B cell (primary cell): ENCODE measurements around the gene POF1B. TPM values are rescaled to one million over a fixed set of nuclear protein-coding genes. Genes with fewer than 3 reads are reported as not detected.

Source experiments
- ATAC-seq: fragments of 200-7000 bp; cut with Tn5 transposase; one replicate; pipeline ENCODE4 v1.10.0; 2021; ENCODE audit warnings: low read depth, mild to moderate bottlenecking, moderate number of reproducible peaks, moderate library complexity
- CTCF ChIA-PET: fragments of 350-600 bp; sonication (Branson Sonifier 250); formaldehyde crosslinking; loops from one replicate; lab custom pipeline; 2021; ENCODE audit warnings: antibody characterized with exemption, inconsistent platforms; lab: Charles Lee
- POLR2A ChIA-PET: fragments of 350-600 bp; sonication (Branson Sonifier 250); formaldehyde crosslinking; loops from one replicate; lab custom pipeline; 2021; ENCODE audit warnings: antibody characterized with exemption; lab: Charles Lee
- DNase-seq: peaks from one replicate; pipeline ENCODE4 v3.0.0; 2013
- H2AFZ ChIP-seq: 2 replicates; pipeline ENCODE4 v1.6.1; 2012; ENCODE audit warnings: mild to moderate bottlenecking, low read depth, low read length; ENCODE audit not compliant: insufficient read depth, poor library complexity, severe bottlenecking
- H3K27ac ChIP-seq, 2 donors: 1 replicate in 1 of 2; 2 replicates in 1 of 2; pipeline ENCODE4 v1.5.1; 2012 to 2013; ENCODE audit warnings: low read length in 2 of 2, mild to moderate bottlenecking in 2 of 2, moderate library complexity in 1 of 2
- H3K27me3 ChIP-seq, 4 experiments: fragments of 200-600 bp in 1 of 4; sonication (generic) in 1 of 4; replicated peaks in 1 of 4; 1 replicate in 2 of 4; 2 replicates in 2 of 4; pipeline versions ENCODE4 v1.6.1 to v1.7.0; 2013 to 2016; ENCODE audit warnings: low read length in 3 of 4, mild to moderate bottlenecking in 2 of 4, mixed read lengths in 1 of 4, moderate library complexity in 1 of 4; ENCODE audit not compliant: insufficient read depth in 4 of 4, control insufficient read depth in 3 of 4; ENCODE audit errors: control extremely low read depth in 1 of 4
- H3K36me3 ChIP-seq, 2 experiments: replicated peaks in 1 of 2; 1 replicate in 1 of 2; 2 replicates in 1 of 2; pipeline versions ENCODE4 v1.6.1 to v1.7.1; 2013; ENCODE audit warnings: low read length in 1 of 2; ENCODE audit not compliant: insufficient read depth in 2 of 2, control insufficient read depth in 1 of 2; ENCODE audit errors: control extremely low read depth in 1 of 2, extremely low read depth in 1 of 2
- H3K4me1 ChIP-seq, 2 donors: fragments of 200-600 bp in 1 of 2; sonication (generic) in 1 of 2; 1 replicate in 1 of 2; 2 replicates in 1 of 2; pipeline versions ENCODE4 v1.5.1 to v1.6.1; 2013 to 2017; ENCODE audit warnings: low read length in 2 of 2; ENCODE audit not compliant: control insufficient read depth in 2 of 2, insufficient read depth in 2 of 2
- H3K4me2 ChIP-seq: replicated peaks from 2 replicates; pipeline ENCODE3; 2012; ENCODE audit warnings: mild to moderate bottlenecking, low read depth, low read length; ENCODE audit not compliant: poor library complexity, severe bottlenecking
- H3K4me3 ChIP-seq, 5 experiments: fragments of 200-600 bp in 1 of 5; sonication (generic) in 1 of 5; 1 replicate in 3 of 5; 2 replicates in 2 of 5; pipeline versions ENCODE4 v1.5.1 to v1.7.0; 2011 to 2016; ENCODE audit warnings: low read length in 4 of 5, mild to moderate bottlenecking in 4 of 5, low read depth in 2 of 5, control low read depth in 1 of 5, moderate library complexity in 1 of 5; ENCODE audit not compliant: insufficient read depth in 1 of 5; ENCODE audit errors: control extremely low read depth in 1 of 5, extremely low read depth in 1 of 5
- H3K79me2 ChIP-seq: fragments of 200-600 bp; sonication (generic); one replicate; pipeline ENCODE4 v1.6.0; 2016; ENCODE audit warnings: low read length; ENCODE audit not compliant: control insufficient read depth, insufficient read depth
- H3K9ac ChIP-seq: fragments of 200-600 bp; sonication (generic); 2 replicates; pipeline ENCODE4 v1.6.1; 2017; ENCODE audit warnings: mild to moderate bottlenecking, low read length, moderate library complexity
- H3K9me3 ChIP-seq, 3 donors: one replicate each; pipeline versions ENCODE4 v1.6.1 to v1.7.1; 2013; ENCODE audit warnings: low read length in 2 of 3; ENCODE audit not compliant: control insufficient read depth in 2 of 3, insufficient read depth in 1 of 3; ENCODE audit errors: control extremely low read depth in 1 of 3
- H4K20me1 ChIP-seq: 2 replicates; pipeline ENCODE4 v1.6.0; 2012; ENCODE audit warnings: mild to moderate bottlenecking, low read length; ENCODE audit not compliant: insufficient read depth, control insufficient read depth, poor library complexity, severe bottlenecking
- H3K27ac Mint-ChIP-seq: one replicate; pipeline ENCODE4 v1.8.0; 2021; ENCODE audit warnings: mixed read lengths
- H3K27me3 Mint-ChIP-seq: one replicate; pipeline ENCODE4 v1.8.0; 2021; ENCODE audit warnings: mixed read lengths
- H3K4me1 Mint-ChIP-seq: one replicate; pipeline ENCODE4 v1.8.0; 2021; ENCODE audit warnings: mixed read lengths
- H3K4me3 Mint-ChIP-seq: one replicate; pipeline ENCODE4 v1.8.0; 2021; ENCODE audit warnings: mixed read lengths
- H3K9me3 Mint-ChIP-seq: one replicate; pipeline ENCODE4 v1.8.0; 2022; ENCODE audit warnings: mixed read lengths; ENCODE audit not compliant: insufficient read depth
- EZH2 ChIP-seq: IDR thresholded peaks from 2 replicates; pipeline ENCODE4 v1.6.1; 2012; ENCODE audit warnings: borderline replicate concordance, low read depth, mild to moderate bottlenecking, moderate library complexity, low read length; ENCODE audit not compliant: insufficient read depth, poor library complexity, severe bottlenecking
- WGBS: methylation state at CpG from one replicate; pipeline ENCODE4 v1.1.5; 2013; ENCODE audit warnings: missing lambda C conversion rate; ENCODE audit not compliant: insufficient coverage; 5-methylcytosine and 5-hydroxymethylcytosine counted together
- intact Hi-C: fragments of 100-400 bp; cut with micrococcal nuclease; formaldehyde crosslinking; loops from one replicate; pipeline ENCODE4 v1.10.0; 2022
- polyA plus RNA-seq: library from polyadenylated mRNA; depleted of rRNA; stranded (reverse); fragments of >200 nt; gene quantifications from 2 replicates; pipeline ENCODE4 v1.2.3, GENCODE V29; 2012
- total RNA-seq, 2 donors: library from RNA; stranded (reverse); fragments of 120-200 nt in 1 of 2; gene quantifications; 1 replicate in 1 of 2; 2 replicates in 1 of 2; pipeline versions ENCODE4 v1.2.3 to v1.2.4, GENCODE V29; 2013 to 2022
- TF ChIP-seq, protein P1 (sequence below): fragments of 200-600 bp; IDR thresholded peaks from one replicate; pipeline ENCODE4 v1.8.0; 2022; ENCODE audit warnings: antibody characterized with exemption, mild to moderate bottlenecking

Gene POF1B
- total and polyA plus RNA-seq, 2 donors (not counting 1 experiment from before 2014, with no cell fraction given) = 0.78 to 1.9 TPM

DNA sequence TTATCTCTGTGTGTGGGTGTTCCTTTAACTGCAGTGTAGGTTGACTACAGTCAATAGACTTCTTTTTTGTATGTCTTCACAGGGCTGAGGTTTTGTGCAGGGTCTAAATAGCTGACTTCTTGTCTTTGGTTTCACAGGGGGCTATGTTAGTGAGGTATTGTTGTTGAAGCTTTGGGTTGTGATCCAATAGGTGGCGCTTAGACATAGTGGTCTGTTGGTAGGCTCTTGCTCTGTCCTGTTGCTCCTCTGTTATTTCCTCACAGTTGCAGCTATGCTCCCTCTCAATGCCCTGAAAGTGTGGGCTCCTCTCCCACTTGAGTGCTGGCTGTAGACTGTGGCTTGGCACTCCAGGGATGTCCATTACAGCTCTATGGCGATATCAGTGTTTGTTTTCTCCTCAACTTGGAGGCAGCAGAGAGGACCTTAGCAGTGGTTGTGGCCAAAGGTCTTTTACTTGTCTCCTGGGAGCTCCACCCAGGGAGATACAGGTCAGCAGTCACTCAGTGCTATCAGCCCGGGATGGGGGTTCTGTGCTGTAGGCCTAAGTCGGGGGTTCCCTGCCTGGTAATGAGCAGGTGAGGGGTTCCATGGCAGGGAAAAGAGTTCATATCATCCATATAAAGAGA lies 14.0 kb downstream of the POF1B start:
- Histone ChIP-seq H3K79me2 (no peaks in the 10 kb centered on the region), H3K27ac (no peak overlapping the region), H3K36me3 (no peaks in the 10 kb centered on the region), H3K9me3 (no peaks in the 10 kb centered on the region), H4K20me1 (no peaks in the 10 kb centered on the region), H3K4me1 (no peaks in the 10 kb centered on the region), H2AFZ (no peak overlapping the region), H3K4me3 (no peak overlapping the region), H3K27me3 (no peaks in the 10 kb centered on the region), H3K9ac (no peak overlapping the region), H3K4me2 (no peak overlapping the region)
- whole genome bisulfite sequencing = 71% methylated on average over 1 of the region's 4 CpGs
- no peaks in the 10 kb centered on the region for H3K9me3 Mint-ChIP-seq
- no peaks in the 10 kb centered on the region for H3K27me3 Mint-ChIP-seq
- H3K4me1 Mint-ChIP-seq = no peaks in the 10 kb centered on the region
- no peak for DNase-seq
- H3K4me3 Mint-ChIP-seq = no peak overlapping the region
- intact Hi-C loops = no loop called here
- no peak for ATAC-seq
- CTCF ChIA-PET = no interaction called here
- H3K27ac Mint-ChIP-seq = no peak overlapping the region
- TF ChIP-seq EZH2 = no peak
- TF ChIP-seq, protein P1, sequence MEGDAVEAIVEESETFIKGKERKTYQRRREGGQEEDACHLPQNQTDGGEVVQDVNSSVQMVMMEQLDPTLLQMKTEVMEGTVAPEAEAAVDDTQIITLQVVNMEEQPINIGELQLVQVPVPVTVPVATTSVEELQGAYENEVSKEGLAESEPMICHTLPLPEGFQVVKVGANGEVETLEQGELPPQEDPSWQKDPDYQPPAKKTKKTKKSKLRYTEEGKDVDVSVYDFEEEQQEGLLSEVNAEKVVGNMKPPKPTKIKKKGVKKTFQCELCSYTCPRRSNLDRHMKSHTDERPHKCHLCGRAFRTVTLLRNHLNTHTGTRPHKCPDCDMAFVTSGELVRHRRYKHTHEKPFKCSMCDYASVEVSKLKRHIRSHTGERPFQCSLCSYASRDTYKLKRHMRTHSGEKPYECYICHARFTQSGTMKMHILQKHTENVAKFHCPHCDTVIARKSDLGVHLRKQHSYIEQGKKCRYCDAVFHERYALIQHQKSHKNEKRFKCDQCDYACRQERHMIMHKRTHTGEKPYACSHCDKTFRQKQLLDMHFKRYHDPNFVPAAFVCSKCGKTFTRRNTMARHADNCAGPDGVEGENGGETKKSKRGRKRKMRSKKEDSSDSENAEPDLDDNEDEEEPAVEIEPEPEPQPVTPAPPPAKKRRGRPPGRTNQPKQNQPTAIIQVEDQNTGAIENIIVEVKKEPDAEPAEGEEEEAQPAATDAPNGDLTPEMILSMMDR = no peak
- POLR2A ChIA-PET = no interaction called here

DNA sequence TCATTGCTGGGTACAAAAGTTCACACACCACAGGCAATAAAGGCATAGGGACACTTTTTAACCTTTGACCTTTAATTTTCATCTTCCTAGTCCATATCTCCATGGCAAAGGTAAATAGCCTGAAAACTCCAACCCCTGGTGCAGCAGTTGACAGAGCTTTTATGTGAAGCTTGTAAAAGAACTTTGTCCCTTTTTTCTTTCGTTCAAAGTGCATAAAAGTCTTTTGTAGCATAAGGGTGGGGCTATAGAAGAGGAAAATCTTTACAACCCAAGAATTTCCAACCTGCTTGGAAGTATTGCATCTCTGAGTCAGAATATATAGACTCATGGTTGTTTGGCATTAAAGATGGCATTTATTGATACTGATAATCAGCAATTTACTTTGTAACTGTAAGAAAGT lies 20.4 kb downstream of the POF1B start:
- Histone ChIP-seq H2AFZ (no peak overlapping the region), H3K4me1 (no peaks in the 10 kb centered on the region), H3K27ac (no peak overlapping the region), H3K36me3 (no peaks in the 10 kb centered on the region), H3K9me3 (no peaks in the 10 kb centered on the region), H3K4me3 (no peak overlapping the region), H3K27me3 (no peaks in the 10 kb centered on the region), H4K20me1 (no peaks in the 10 kb centered on the region), H3K4me2 (no peak overlapping the region), H3K9ac (no peak overlapping the region), H3K79me2 (no peaks in the 10 kb centered on the region)
- Mint-ChIP-seq H3K27ac (no peak overlapping the region), H3K9me3 (no peaks in the 10 kb centered on the region), H3K4me1 (no peaks in the 10 kb centered on the region), H3K4me3 (no peak overlapping the region), H3K27me3 (no peaks in the 10 kb centered on the region)
- no peak for ATAC-seq
- no CpG with 5 or more reads among the region's 1 CpG for WGBS
- TF ChIP-seq EZH2 = no peak
- TF ChIP-seq, protein P1 = no peak
- CTCF ChIA-PET = no interaction called here
- POLR2A ChIA-PET = no interaction called here
- intact Hi-C loops = no loop called here
- DNase-seq = no peak
